BJ (cell line): ENCODE measurements around the gene PARD3B. TPM values are rescaled to one million over a fixed set of nuclear protein-coding genes. Genes with fewer than 3 reads are reported as not detected.

Experiments used
- CTCF ChIA-PET: fragments of 350-600 bp; formaldehyde crosslinking; extraction: SDS; loops from one replicate; lab custom pipeline; 2021; ENCODE audit warnings: antibody characterized with exemption, inconsistent platforms; lab: Yijun Ruan, JAX
- POLR2A ChIA-PET: fragments of 300-600 bp; sonication (Branson Sonifier 250); formaldehyde crosslinking; extraction: SDS; loops from one replicate; lab custom pipeline; 2021; ENCODE audit warnings: antibody characterized with exemption; lab: Charles Lee
- DNase-seq: peaks from one replicate; pipeline ENCODE4 v3.0.0-alpha.2; 2011; ENCODE audit warnings: low read depth
- H3K27me3 ChIP-seq: 2 replicates; pipeline ENCODE4 v1.6.0; 2011; ENCODE audit warnings: low read length; ENCODE audit not compliant: control insufficient read depth, insufficient read depth
- H3K36me3 ChIP-seq: 2 replicates; pipeline ENCODE4 v1.5.1; 2011; ENCODE audit warnings: low read length; ENCODE audit not compliant: control insufficient read depth, insufficient read depth
- H3K4me3 ChIP-seq: 2 replicates; pipeline ENCODE4 v1.5.1; 2011; ENCODE audit warnings: low read depth, mild to moderate bottlenecking, control low read depth, low read length
- polyA plus RNA-seq: library from polyadenylated mRNA; depleted of rRNA; stranded (reverse); fragments of >200 nt; gene quantifications from 2 replicates; pipeline ENCODE4 v1.2.3, GENCODE V29; 2011
- TF ChIP-seq, protein P1 (sequence below): IDR thresholded peaks from 2 replicates; pipeline ENCODE4 v1.5.1; 2011; ENCODE audit warnings: low read depth, mild to moderate bottlenecking, control low read depth, inconsistent platforms, low read length, moderate library complexity; ENCODE audit not compliant: insufficient read depth

The PARD3B gene
- polyA plus RNA-seq, 1 experiment: 7.1 TPM

DNA sequence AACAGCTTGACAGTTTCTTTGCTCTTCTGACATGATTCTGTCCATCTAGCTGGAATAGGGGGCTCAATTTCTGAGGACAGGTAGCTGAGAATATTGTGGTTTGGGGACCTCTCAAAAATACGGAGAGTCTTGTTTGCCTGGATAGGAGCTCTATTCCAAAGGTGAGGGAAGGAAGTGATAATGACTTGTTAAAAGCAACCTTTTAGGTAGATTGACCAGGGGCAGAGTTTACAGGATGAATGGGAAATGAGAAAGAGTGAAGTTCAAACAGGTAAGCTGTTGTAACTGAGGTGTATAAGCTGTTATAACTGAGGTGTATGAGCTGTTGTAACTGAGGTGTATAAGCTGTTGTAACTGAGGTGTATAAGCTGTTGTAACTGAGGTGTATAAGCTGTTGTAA, 25.1 kb downstream of the PARD3B start:
- DNase-seq: no peak
- ChIA-PET POLR2A (interaction anchor here (0.7 kb wide), 1 partner anchor 1536 kb away, joined by 3 read pairs; no protein-coding TSS in a partner anchor), CTCF (interaction anchor here (1.0 kb wide), 2 partner anchors 9 to 26 kb away, joined by 3 to 4 read pairs; no protein-coding TSS in a partner anchor)
- H3K36me3 ChIP-seq: no peaks in the 10 kb centered on the region
- no peak overlapping the region for H3K4me3 ChIP-seq
- H3K27me3 ChIP-seq: no peaks in the 10 kb centered on the region
- TF ChIP-seq, protein P1, sequence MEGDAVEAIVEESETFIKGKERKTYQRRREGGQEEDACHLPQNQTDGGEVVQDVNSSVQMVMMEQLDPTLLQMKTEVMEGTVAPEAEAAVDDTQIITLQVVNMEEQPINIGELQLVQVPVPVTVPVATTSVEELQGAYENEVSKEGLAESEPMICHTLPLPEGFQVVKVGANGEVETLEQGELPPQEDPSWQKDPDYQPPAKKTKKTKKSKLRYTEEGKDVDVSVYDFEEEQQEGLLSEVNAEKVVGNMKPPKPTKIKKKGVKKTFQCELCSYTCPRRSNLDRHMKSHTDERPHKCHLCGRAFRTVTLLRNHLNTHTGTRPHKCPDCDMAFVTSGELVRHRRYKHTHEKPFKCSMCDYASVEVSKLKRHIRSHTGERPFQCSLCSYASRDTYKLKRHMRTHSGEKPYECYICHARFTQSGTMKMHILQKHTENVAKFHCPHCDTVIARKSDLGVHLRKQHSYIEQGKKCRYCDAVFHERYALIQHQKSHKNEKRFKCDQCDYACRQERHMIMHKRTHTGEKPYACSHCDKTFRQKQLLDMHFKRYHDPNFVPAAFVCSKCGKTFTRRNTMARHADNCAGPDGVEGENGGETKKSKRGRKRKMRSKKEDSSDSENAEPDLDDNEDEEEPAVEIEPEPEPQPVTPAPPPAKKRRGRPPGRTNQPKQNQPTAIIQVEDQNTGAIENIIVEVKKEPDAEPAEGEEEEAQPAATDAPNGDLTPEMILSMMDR: no peak

GRCh38 chr2:204571041-204571440, 25.8 kb downstream of the PARD3B start:
- Histone ChIP-seq H3K4me3 (no peak overlapping the region), H3K27me3 (no peaks in the 10 kb centered on the region), H3K36me3 (no peaks in the 10 kb centered on the region)
- ChIA-PET CTCF (interaction anchor here (1.0 kb wide), 1 partner anchor 26 kb away, joined by 3 read pairs; no protein-coding TSS in a partner anchor), POLR2A (no interaction called here)
- no peak for DNase-seq
- TF ChIP-seq, protein P1: no peak

- DNase-seq: no peak
- Histone ChIP-seq H3K4me3 (no peak overlapping the region), H3K27me3 (no peaks in the 10 kb centered on the region), H3K36me3 (no peaks in the 10 kb centered on the region)
- ChIA-PET CTCF (interaction anchor here (0.9 kb wide), 1 partner anchor 14 kb away, joined by 3 read pairs; no protein-coding TSS in a partner anchor), POLR2A (no interaction called here)
- TF ChIP-seq, protein P1: no peak
Measured at GRCh38 chr2:204571911-204572310, 26.6 kb downstream of the PARD3B start.

DNA sequence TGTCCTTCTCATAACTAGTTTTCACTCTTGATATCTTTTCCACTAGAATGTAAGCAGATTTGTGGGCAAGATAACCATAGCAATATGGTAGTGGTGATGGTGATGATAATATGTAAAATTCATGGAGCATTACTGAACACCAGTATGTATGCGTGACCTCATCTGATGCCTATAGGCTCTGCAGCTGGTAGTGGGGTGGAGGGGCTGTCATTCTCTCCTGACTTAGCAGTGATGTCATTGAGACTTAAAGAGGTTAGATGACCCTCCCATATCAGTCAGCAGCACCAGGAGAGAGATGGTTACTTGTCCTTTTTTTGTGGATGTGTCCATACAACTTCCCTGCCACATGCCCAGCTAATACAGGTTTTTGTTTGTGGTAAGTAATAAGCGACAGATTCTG, 27.9 kb downstream of the PARD3B start:
- ChIA-PET CTCF (no interaction called here), POLR2A (no interaction called here)
- TF ChIP-seq, protein P1: no peak
- H3K4me3 ChIP-seq: no peak overlapping the region
- H3K36me3 ChIP-seq: no peaks in the 10 kb centered on the region
- DNase-seq: no peak
- no peaks in the 10 kb centered on the region for H3K27me3 ChIP-seq

- Histone ChIP-seq H3K27me3 (no peaks in the 10 kb centered on the region), H3K4me3 (no peak overlapping the region), H3K36me3 (no peaks in the 10 kb centered on the region)
- ChIA-PET CTCF (no interaction called here), POLR2A (no interaction called here)
- no peak for DNase-seq
- TF ChIP-seq, protein P1: no peak
Measured at GRCh38 chr2:204574486-204574885, 29.2 kb downstream of the PARD3B start.
